ENCODE data around the gene CCN5.
A peak's percentile ranks its signal among the peaks of the same experiment; 100 is the strongest.

CCN5 gene

DNA sequence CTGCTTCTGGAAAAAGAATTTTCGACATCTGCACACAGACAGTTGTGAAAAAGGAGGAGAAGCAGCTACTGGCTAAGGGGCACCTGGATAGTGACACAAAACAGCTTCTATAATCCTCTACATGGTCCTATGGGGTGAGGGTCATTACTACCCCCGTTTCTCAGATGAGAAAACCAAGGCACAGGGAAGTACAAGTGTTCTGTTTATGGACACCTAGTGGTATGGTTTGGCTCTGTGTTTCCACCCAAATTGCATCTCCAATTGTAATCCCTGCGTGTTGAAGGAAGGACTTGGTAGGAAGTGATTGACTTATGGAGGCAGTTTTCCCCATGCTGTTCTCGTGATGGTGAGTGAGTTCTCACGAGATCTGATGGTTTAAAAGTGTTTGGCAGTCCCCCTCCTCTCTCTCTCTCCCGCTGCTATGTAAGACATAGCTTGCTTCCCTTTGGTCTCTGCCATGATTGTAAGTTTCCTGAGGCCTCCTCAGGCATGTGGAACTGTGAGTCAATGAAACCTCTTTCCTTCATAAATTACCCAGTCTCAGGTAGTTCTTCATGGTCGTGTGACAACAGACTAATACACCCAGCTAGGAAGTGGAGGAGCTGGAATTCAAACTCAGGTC lies 28.0 kb downstream of the CCN5 start:
- Histone ChIP-seq H3K27ac (no peak overlapping the region), H3K36me3 (no peaks in the 10 kb centered on the region), H3K27me3 (peaks cover 70% of the 10 kb centered on the region)

GRCh38 chr20:44743916-44744655 lies 28.9 kb downstream of the CCN5 start:
- no peak overlapping the region for H3K27ac ChIP-seq
- no peak overlapping the region for H3K4me3 ChIP-seq (ENCODE audit: low read depth in 1 of 2, low read length in 1 of 2)
- peaks cover 79% of the 10 kb centered on the region for H3K27me3 ChIP-seq
- TF ChIP-seq, protein P1, sequence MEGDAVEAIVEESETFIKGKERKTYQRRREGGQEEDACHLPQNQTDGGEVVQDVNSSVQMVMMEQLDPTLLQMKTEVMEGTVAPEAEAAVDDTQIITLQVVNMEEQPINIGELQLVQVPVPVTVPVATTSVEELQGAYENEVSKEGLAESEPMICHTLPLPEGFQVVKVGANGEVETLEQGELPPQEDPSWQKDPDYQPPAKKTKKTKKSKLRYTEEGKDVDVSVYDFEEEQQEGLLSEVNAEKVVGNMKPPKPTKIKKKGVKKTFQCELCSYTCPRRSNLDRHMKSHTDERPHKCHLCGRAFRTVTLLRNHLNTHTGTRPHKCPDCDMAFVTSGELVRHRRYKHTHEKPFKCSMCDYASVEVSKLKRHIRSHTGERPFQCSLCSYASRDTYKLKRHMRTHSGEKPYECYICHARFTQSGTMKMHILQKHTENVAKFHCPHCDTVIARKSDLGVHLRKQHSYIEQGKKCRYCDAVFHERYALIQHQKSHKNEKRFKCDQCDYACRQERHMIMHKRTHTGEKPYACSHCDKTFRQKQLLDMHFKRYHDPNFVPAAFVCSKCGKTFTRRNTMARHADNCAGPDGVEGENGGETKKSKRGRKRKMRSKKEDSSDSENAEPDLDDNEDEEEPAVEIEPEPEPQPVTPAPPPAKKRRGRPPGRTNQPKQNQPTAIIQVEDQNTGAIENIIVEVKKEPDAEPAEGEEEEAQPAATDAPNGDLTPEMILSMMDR (IDR thresholded peaks at IDR 0.05) = no peak
- no peaks in the 10 kb centered on the region for H3K9me3 ChIP-seq
- H3K4me1 ChIP-seq (ENCODE audit: control insufficient read depth in 1 of 2, insufficient read depth in 1 of 2, low read depth in 1 of 2, low read length in 1 of 2) = peaks cover 3 to 12% of the 10 kb centered on the region in 2 experiments
- no peaks in the 10 kb centered on the region for H3K36me3 ChIP-seq

More for the DNA sequence above, 28.0 kb downstream of the CCN5 start:
- Histone ChIP-seq H3K4me1 (ENCODE audit: control insufficient read depth in 1 of 2, insufficient read depth in 1 of 2, low read depth in 1 of 2, low read length in 1 of 2) (peaks cover 3 to 12% of the 10 kb centered on the region in 2 experiments), H3K4me3 (ENCODE audit: low read depth in 1 of 2, low read length in 1 of 2) (no peak overlapping the region), H3K9me3 (no peaks in the 10 kb centered on the region)
- TF ChIP-seq, protein P1 (IDR thresholded peaks at IDR 0.05) = no peak

DNA sequence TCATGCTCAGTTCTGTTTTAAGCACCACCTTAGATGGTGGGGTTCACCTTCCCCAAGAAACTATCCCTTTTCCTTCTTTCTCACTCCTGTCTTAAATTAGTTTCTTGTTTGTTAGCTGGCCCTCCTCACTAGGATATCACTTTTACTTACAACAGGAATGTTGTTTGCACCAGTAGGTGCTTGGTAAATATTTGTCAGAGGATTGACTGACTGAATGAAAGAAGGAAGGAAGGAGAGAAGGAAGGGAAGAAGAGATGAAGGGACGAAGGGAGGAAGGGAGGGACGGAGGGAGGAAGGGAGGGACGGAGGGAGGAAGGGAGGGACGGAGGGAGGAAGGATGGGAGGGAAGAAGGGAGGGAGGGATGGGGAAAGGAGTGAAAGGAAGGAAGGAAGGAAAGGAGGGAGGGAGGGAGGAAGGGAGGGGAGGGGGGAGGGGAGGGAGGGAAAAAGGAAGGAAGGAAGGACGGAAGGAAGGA lies 30.0 kb downstream of the CCN5 start:
- Histone ChIP-seq H3K36me3 (no peaks in the 10 kb centered on the region), H3K27ac (no peak overlapping the region), H3K9me3 (no peaks in the 10 kb centered on the region), H3K4me1 (ENCODE audit: control insufficient read depth in 1 of 2, insufficient read depth in 1 of 2, low read depth in 1 of 2, low read length in 1 of 2) (peaks cover 3 to 12% of the 10 kb centered on the region in 2 experiments), H3K27me3 (peaks cover 89% of the 10 kb centered on the region), H3K4me3 (ENCODE audit: low read depth in 1 of 2, low read length in 1 of 2) (no peak overlapping the region)
- TF ChIP-seq, protein P1 (IDR thresholded peaks at IDR 0.05) = no peak

DNA sequence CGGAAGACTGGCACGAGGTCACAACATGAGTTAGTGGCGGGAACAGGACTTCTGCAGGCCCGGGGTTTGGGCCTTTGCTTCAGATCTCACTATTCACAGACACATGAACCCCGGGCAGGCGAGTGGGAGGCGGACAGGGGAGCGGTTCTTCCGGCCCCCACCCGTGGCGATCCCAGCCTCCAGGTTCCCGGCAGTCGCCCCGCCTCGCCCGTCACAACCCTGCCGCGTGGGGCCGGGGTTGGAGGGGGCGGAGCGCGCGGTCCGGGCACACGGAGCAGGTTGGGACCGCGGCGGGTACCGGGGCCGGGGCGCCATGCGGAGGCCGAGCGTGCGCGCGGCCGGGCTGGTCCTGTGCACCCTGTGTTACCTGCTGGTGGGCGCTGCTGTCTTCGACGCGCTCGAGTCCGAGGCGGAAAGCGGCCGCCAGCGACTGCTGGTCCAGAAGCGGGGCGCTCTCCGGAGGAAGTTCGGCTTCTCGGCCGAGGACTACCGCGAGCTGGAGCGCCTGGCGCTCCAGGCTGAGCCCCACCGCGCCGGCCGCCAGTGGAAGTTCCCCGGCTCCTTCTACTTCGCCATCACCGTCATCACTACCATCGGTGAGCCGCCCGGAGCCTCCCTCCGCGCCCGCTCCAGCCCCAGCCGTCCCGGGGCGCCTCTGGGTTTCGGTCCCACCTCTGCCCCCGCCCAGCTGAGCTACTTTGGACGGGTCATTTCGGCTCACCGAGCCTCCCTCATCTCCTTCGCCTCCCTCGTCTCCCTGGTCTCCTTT lies 30.6 kb downstream of the CCN5 start, which contains the start of gene KCNK15:
Gene KCNK15 (plus strand): TSS at position 268 of the 769 bp plus-strand sequence. CDS start 46 bp downstream, at position 314.
- peak within 1 kb of the TSS in 1 of 2 experiments; percentile 4 for H3K4me3 ChIP-seq (ENCODE audit: low read depth in 1 of 2, low read length in 1 of 2)
- H3K27me3 ChIP-seq = peaks cover 96% of the 10 kb centered on the region
- TF ChIP-seq, protein P1 (IDR thresholded peaks at IDR 0.05) = no peak
- H3K9me3 ChIP-seq = no peaks in the 10 kb centered on the region
- H3K4me1 ChIP-seq (ENCODE audit: control insufficient read depth in 1 of 2, insufficient read depth in 1 of 2, low read depth in 1 of 2, low read length in 1 of 2) = peaks cover 3 to 12% of the 10 kb centered on the region in 2 experiments
- no peak within 1 kb of the TSS for H3K27ac ChIP-seq
- H3K36me3 ChIP-seq = no peaks in the 10 kb centered on the region

DNA sequence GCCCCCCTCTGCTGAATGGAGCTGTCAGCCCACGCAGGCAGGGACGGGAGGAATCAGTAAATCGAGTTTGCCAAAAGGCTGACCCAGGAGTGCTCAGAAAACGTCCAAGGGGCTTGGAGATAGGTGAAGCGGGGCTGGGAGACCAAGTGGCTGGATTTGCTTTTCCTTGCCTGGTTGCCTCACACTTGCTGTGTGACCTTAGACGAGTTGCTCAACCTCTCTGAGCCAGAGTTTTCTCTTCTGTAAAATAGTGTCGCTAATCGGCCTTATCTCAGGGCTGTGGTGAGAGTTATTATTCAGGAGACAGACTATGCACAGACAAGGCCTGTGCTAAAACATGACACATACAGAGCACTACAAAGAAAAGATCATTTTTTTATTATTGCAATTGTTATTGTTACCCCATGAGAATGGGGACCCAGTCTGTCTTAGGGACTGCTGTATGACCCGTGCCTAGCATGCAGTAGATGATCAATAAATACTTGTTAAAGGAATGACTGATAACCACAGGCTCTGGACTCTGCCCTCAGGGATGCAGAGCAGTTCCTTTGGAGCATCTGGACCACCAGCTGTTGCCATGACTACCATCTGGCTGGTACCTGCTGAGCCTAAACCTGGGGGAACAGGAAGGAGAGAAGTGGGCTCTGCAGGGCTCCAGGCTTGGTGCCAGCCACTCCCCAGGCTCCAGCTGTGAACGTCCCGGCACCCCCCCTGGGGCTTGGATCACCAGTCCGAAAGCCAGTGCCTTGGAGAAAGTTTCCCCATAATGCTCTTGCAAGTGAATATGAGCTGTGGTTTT lies 31.4 kb downstream of the CCN5 start:
- Histone ChIP-seq H3K27me3 (peaks cover 97% of the 10 kb centered on the region), H3K27ac (no peak overlapping the region), H3K9me3 (no peaks in the 10 kb centered on the region), H3K4me1 (ENCODE audit: control insufficient read depth in 1 of 2, insufficient read depth in 1 of 2, low read depth in 1 of 2, low read length in 1 of 2) (peaks cover 3 to 12% of the 10 kb centered on the region in 2 experiments), H3K36me3 (no peaks in the 10 kb centered on the region), H3K4me3 (ENCODE audit: low read depth in 1 of 2, low read length in 1 of 2) (peak overlapping the region in 1 of 2 experiments; percentile 4)
- TF ChIP-seq, protein P1 (IDR thresholded peaks at IDR 0.05) = no peak

Measured in neutrophil (primary cell).